ENCODE results near the gene ASCC3.

Gene ASCC3

DNA sequence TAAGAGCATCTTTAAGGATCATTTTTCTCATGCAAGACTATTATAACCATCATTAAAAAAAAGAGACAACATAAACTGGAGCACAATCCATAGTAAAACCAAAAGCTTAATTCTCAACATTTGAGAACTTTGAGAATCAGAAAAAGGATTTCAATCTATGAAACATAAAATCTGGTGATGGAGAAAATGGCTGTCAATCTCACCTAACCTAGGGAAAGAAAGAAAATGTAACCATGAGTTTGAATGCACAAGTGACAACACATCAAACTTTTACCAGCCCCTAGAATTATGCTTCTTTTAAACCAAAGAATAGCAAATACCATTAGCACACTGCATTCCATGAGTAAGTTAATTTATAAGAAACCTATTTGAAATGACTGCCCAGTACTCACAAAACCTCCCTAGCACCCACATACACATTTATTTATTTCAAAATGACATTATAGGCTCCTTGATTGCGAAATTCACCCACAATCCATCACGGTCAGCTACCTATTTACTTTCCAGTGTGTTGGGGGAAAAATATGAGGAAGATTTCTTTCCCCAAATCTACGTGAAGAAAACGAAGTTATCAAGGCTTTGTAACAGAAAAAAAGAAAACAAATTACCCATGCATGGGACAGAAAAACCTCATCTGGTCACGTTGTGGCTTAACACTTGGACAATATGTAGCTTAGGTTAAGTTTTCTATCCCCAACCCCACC lies 828 bp downstream of the ASCC3 start:
- WGBS, result 0% methylated on average over 1 of the region's 5 CpGs
- Histone ChIP-seq H2AFZ (ENCODE audit: low read depth, low read length) (peak overlapping the region; percentile 91), H2BK15ac (ENCODE audit: low read depth, poor library complexity, severe bottlenecking) (no peak overlapping the region), H3K27ac (ENCODE audit: low read length, poor library complexity, severe bottlenecking) (peak overlapping the region; percentile 27), H3K23ac (ENCODE audit: low read length in 2 of 2) (no peak overlapping the region), H3K18ac (ENCODE audit: low read depth in 1 of 2, low read length in 2 of 2) (peak overlapping the region; percentile 87 to 97), H3K79me1 (replicated peaks; ENCODE audit: low read length, poor library complexity, severe bottlenecking) (peaks cover 9% of the 10 kb centered on the region), H4K8ac (ENCODE audit: low read length) (no peak overlapping the region), H4K91ac (ENCODE audit: low read length) (no peak overlapping the region), H3K9ac (ENCODE audit: low read length) (peak overlapping the region; percentile 91), H2BK120ac (ENCODE audit: low read depth, low read length) (no peak overlapping the region), H3K4me2 (ENCODE audit: low read length, poor library complexity, severe bottlenecking) (peak overlapping the region; percentile 53), H2BK12ac (ENCODE audit: low read length in 2 of 2) (no peak overlapping the region), H3K36me3 (ENCODE audit: control insufficient read depth in 1 of 2, insufficient read depth in 2 of 2, low read depth in 1 of 2, low read length in 2 of 2) (peaks cover 0 to 7% of the 10 kb centered on the region in 2 experiments), H3K14ac (ENCODE audit: low read length in 2 of 2) (peak overlapping the region in 1 of 2 experiments; percentile 98), H3K9me3 (ENCODE audit: control insufficient read depth, low read length) (no peaks in the 10 kb centered on the region), H2BK5ac (ENCODE audit: low read depth, low read length, poor library complexity, severe bottlenecking) (no peak overlapping the region), H3K4me1 (ENCODE audit: control insufficient read depth, insufficient read depth, low read depth, low read length) (peaks cover 2% of the 10 kb centered on the region), H3K27me3 (ENCODE audit: control insufficient read depth in 1 of 2, insufficient read depth in 1 of 2, low read length in 2 of 2) (no peaks in the 10 kb centered on the region), H3K4me3 (ENCODE audit: insufficient read depth in 1 of 2, low read depth in 1 of 2, low read length in 2 of 2) (peak overlapping the region; percentile 92 to 93), H2AK5ac (ENCODE audit: low read length, severe bottlenecking) (no peak overlapping the region), H3K4ac (ENCODE audit: low read depth in 1 of 2, low read length in 2 of 2) (peak overlapping the region in 1 of 2 experiments; percentile 62)
- DNase-seq, result peak; percentile 40

- Histone ChIP-seq H3K4me1 (ENCODE audit: control insufficient read depth, insufficient read depth, low read depth, low read length) (no peaks in the 10 kb centered on the region), H2BK120ac (ENCODE audit: low read depth, low read length) (no peak overlapping the region), H3K9me3 (ENCODE audit: control insufficient read depth, low read length) (no peaks in the 10 kb centered on the region), H3K18ac (ENCODE audit: low read depth in 1 of 2, low read length in 2 of 2) (peak overlapping the region in 1 of 2 experiments; percentile 19), H3K27me3 (ENCODE audit: control insufficient read depth in 1 of 2, insufficient read depth in 1 of 2, low read length in 2 of 2) (no peaks in the 10 kb centered on the region), H3K4me3 (ENCODE audit: insufficient read depth in 1 of 2, low read depth in 1 of 2, low read length in 2 of 2) (peak overlapping the region in 1 of 2 experiments; percentile 93), H3K23ac (ENCODE audit: low read length in 2 of 2) (no peak overlapping the region), H3K4me2 (ENCODE audit: low read length, poor library complexity, severe bottlenecking) (peak overlapping the region; percentile 44), H2BK12ac (ENCODE audit: low read length in 2 of 2) (no peak overlapping the region), H2AK5ac (ENCODE audit: low read length, severe bottlenecking) (peak overlapping the region; percentile 28), H3K36me3 (ENCODE audit: control insufficient read depth in 1 of 2, insufficient read depth in 2 of 2, low read depth in 1 of 2, low read length in 2 of 2) (peaks cover 0 to 8% of the 10 kb centered on the region in 2 experiments), H4K8ac (ENCODE audit: low read length) (no peak overlapping the region), H3K9ac (ENCODE audit: low read length) (peak overlapping the region; percentile 91), H2BK5ac (ENCODE audit: low read depth, low read length, poor library complexity, severe bottlenecking) (no peak overlapping the region), H2AFZ (ENCODE audit: low read depth, low read length) (no peak overlapping the region), H3K14ac (ENCODE audit: low read length in 2 of 2) (no peak overlapping the region), H3K27ac (ENCODE audit: low read length, poor library complexity, severe bottlenecking) (no peak overlapping the region), H2BK15ac (ENCODE audit: low read depth, poor library complexity, severe bottlenecking) (no peak overlapping the region), H3K4ac (ENCODE audit: low read depth in 1 of 2, low read length in 2 of 2) (no peak overlapping the region), H3K79me1 (replicated peaks; ENCODE audit: low read length, poor library complexity, severe bottlenecking) (peaks cover 9% of the 10 kb centered on the region), H4K91ac (ENCODE audit: low read length) (no peak overlapping the region)
- WGBS, result 58% methylated on average over 2 of the region's 2 CpGs
- no peak for DNase-seq
Observed at GRCh38 chr6:100879317-100879716, 1.8 kb downstream of the ASCC3 start.

DNA sequence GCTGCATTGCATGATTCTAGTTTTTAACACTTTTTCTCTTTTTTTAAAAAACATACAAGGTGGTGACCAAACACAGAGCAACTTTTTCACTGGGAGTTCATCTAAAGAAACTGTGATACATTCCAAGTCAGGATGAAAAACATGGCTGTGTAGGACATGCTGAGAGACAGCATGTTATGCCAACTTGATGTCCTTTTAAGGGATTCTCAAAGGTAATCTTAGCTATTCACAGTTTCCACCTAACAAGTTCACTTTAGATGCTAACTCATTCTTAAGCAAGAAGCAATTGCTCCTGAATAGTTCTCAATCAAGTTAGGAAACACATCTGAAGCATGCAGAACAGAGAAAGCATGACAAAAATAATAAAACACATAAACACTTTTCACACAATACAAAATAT lies 3.3 kb downstream of the ASCC3 start:
- Histone ChIP-seq H3K14ac (ENCODE audit: low read length in 2 of 2) (no peak overlapping the region), H3K79me1 (replicated peaks; ENCODE audit: low read length, poor library complexity, severe bottlenecking) (peaks cover 5% of the 10 kb centered on the region), H3K27me3 (ENCODE audit: control insufficient read depth in 1 of 2, insufficient read depth in 1 of 2, low read length in 2 of 2) (no peaks in the 10 kb centered on the region), H3K4me1 (ENCODE audit: control insufficient read depth, insufficient read depth, low read depth, low read length) (no peaks in the 10 kb centered on the region), H3K4me2 (ENCODE audit: low read length, poor library complexity, severe bottlenecking) (no peak overlapping the region), H2BK5ac (ENCODE audit: low read depth, low read length, poor library complexity, severe bottlenecking) (no peak overlapping the region), H2AFZ (ENCODE audit: low read depth, low read length) (no peak overlapping the region), H3K9ac (ENCODE audit: low read length) (peak overlapping the region; percentile 34), H2BK120ac (ENCODE audit: low read depth, low read length) (no peak overlapping the region), H2BK12ac (ENCODE audit: low read length in 2 of 2) (no peak overlapping the region), H3K9me3 (ENCODE audit: control insufficient read depth, low read length) (no peaks in the 10 kb centered on the region), H4K91ac (ENCODE audit: low read length) (no peak overlapping the region), H3K18ac (ENCODE audit: low read depth in 1 of 2, low read length in 2 of 2) (no peak overlapping the region), H3K4ac (ENCODE audit: low read depth in 1 of 2, low read length in 2 of 2) (no peak overlapping the region), H3K27ac (ENCODE audit: low read length, poor library complexity, severe bottlenecking) (no peak overlapping the region), H2BK15ac (ENCODE audit: low read depth, poor library complexity, severe bottlenecking) (no peak overlapping the region), H4K8ac (ENCODE audit: low read length) (no peak overlapping the region), H3K23ac (ENCODE audit: low read length in 2 of 2) (no peak overlapping the region), H2AK5ac (ENCODE audit: low read length, severe bottlenecking) (no peak overlapping the region), H3K4me3 (ENCODE audit: insufficient read depth in 1 of 2, low read depth in 1 of 2, low read length in 2 of 2) (no peak overlapping the region), H3K36me3 (ENCODE audit: control insufficient read depth in 1 of 2, insufficient read depth in 2 of 2, low read depth in 1 of 2, low read length in 2 of 2) (peaks cover 0 to 16% of the 10 kb centered on the region in 2 experiments)
- DNase-seq, result no peak

DNA sequence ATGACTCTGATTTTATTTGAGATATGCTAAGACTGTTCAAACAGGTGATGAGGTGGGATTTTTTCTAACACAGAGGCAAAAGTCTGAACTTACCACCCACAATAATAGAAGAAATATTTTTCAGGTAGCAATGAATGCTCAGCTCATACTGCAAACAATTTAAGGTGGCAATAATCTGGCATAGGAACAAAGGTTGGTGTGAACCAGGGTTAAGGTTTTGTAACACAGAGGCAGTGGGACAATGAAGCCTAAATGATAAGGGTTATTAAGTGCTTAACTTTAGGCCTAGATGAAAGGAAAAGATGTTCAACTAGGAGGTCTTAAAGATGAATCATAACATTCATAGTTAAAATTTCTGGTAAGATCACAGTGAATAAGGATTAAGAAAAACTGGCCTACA lies 4.9 kb downstream of the ASCC3 start:
- no peak overlapping the region for H3K23ac ChIP-seq (ENCODE audit: low read length in 2 of 2)
- H2BK120ac ChIP-seq (ENCODE audit: low read depth, low read length), result no peak overlapping the region
- H3K14ac ChIP-seq (ENCODE audit: low read length in 2 of 2), result no peak overlapping the region
- H2AFZ ChIP-seq (ENCODE audit: low read depth, low read length), result no peak overlapping the region
- no peak overlapping the region for H3K9ac ChIP-seq (ENCODE audit: low read length)
- H2BK15ac ChIP-seq (ENCODE audit: low read depth, poor library complexity, severe bottlenecking), result no peak overlapping the region
- no peak overlapping the region for H3K4ac ChIP-seq (ENCODE audit: low read depth in 1 of 2, low read length in 2 of 2)
- no peak overlapping the region for H4K8ac ChIP-seq (ENCODE audit: low read length)
- H3K36me3 ChIP-seq (ENCODE audit: control insufficient read depth in 1 of 2, insufficient read depth in 2 of 2, low read depth in 1 of 2, low read length in 2 of 2), result peaks cover 9 to 21% of the 10 kb centered on the region in 2 experiments
- H2AK5ac ChIP-seq (ENCODE audit: low read length, severe bottlenecking), result no peak overlapping the region
- no peak overlapping the region for H3K4me2 ChIP-seq (ENCODE audit: low read length, poor library complexity, severe bottlenecking)
- no peak overlapping the region for H2BK12ac ChIP-seq (ENCODE audit: low read length in 2 of 2)
- H2BK5ac ChIP-seq (ENCODE audit: low read depth, low read length, poor library complexity, severe bottlenecking), result no peak overlapping the region
- H3K9me3 ChIP-seq (ENCODE audit: control insufficient read depth, low read length), result no peaks in the 10 kb centered on the region
- no peaks in the 10 kb centered on the region for H3K4me1 ChIP-seq (ENCODE audit: control insufficient read depth, insufficient read depth, low read depth, low read length)
- no peak for DNase-seq
- peaks cover 3% of the 10 kb centered on the region for H3K79me1 ChIP-seq (replicated peaks; ENCODE audit: low read length, poor library complexity, severe bottlenecking)
- H3K18ac ChIP-seq (ENCODE audit: low read depth in 1 of 2, low read length in 2 of 2), result no peak overlapping the region
- H4K91ac ChIP-seq (ENCODE audit: low read length), result no peak overlapping the region
- H3K4me3 ChIP-seq (ENCODE audit: insufficient read depth in 1 of 2, low read depth in 1 of 2, low read length in 2 of 2), result no peak overlapping the region
- no peak overlapping the region for H3K27ac ChIP-seq (ENCODE audit: low read length, poor library complexity, severe bottlenecking)
- H3K27me3 ChIP-seq (ENCODE audit: control insufficient read depth in 1 of 2, insufficient read depth in 1 of 2, low read length in 2 of 2), result no peaks in the 10 kb centered on the region

All from mesenchymal stem cell (in vitro differentiated cells and primary cell).